Astrocyte (in vitro differentiated cells and primary cell): ENCODE data around the gene TMEM132C. TPM values are rescaled to one million over a fixed set of nuclear protein-coding genes. Genes with fewer than 3 reads are reported as not detected.

ENCODE experiments used
- DNase-seq: peaks from one replicate; pipeline ENCODE4 v3.0.0-alpha.2; 2010; ENCODE audit warnings: low read depth
- FAIRE-seq: peaks from 2 replicates; lab custom pipeline; 2011; peaks lifted over from hg19 to GRCh38; lab: Jason Lieb, UNC
- H2AFZ ChIP-seq: 2 replicates; pipeline ENCODE4 v1.6.0; 2012; ENCODE audit warnings: low read depth, low read length, inconsistent platforms
- H3K27ac ChIP-seq: 2 replicates; pipeline ENCODE4 v1.5.1; 2011; ENCODE audit warnings: low read depth, low read length, inconsistent platforms
- H3K27me3 ChIP-seq: 2 replicates; pipeline ENCODE4 v1.6.0; 2011; ENCODE audit warnings: low read length, inconsistent platforms; ENCODE audit not compliant: insufficient read depth
- H3K36me3 ChIP-seq: 2 replicates; pipeline ENCODE4 v1.5.1; 2011; ENCODE audit warnings: low read length, inconsistent platforms; ENCODE audit not compliant: insufficient read depth
- H3K4me1 ChIP-seq: 2 replicates; pipeline ENCODE4 v1.5.1; 2011; ENCODE audit warnings: low read length, inconsistent platforms; ENCODE audit not compliant: insufficient read depth
- H3K4me2 ChIP-seq: 2 replicates; pipeline ENCODE4 v1.6.0; 2012; ENCODE audit warnings: low read length, inconsistent platforms
- H3K4me3 ChIP-seq: 2 replicates; pipeline ENCODE4 v1.5.1; 2011; ENCODE audit warnings: low read depth, mild to moderate bottlenecking, low read length, inconsistent platforms; ENCODE audit not compliant: insufficient read depth
- H3K79me2 ChIP-seq: 2 replicates; pipeline ENCODE4 v1.6.0; 2012; ENCODE audit warnings: mild to moderate bottlenecking, low read length, inconsistent platforms; ENCODE audit not compliant: insufficient read depth
- H3K9ac ChIP-seq: 2 replicates; pipeline ENCODE4 v1.6.0; 2012; ENCODE audit warnings: mild to moderate bottlenecking, low read length, inconsistent platforms
- H3K9me3 ChIP-seq: 2 replicates; pipeline ENCODE4 v1.5.1; 2012; ENCODE audit warnings: low read depth, mild to moderate bottlenecking, low read length, inconsistent platforms; ENCODE audit not compliant: insufficient read depth
- H4K20me1 ChIP-seq: 2 replicates; pipeline ENCODE4 v1.6.0; 2012; ENCODE audit warnings: low read length, inconsistent platforms; ENCODE audit not compliant: insufficient read depth
- H3K27ac Mint-ChIP-seq: one replicate; pipeline ENCODE4 v1.8.0; 2021; ENCODE audit warnings: mild to moderate bottlenecking, mixed read lengths; ENCODE audit not compliant: unreplicated experiment
- H3K27me3 Mint-ChIP-seq: one replicate; pipeline ENCODE4 v1.8.0; 2021; ENCODE audit warnings: low read depth, mixed read lengths; ENCODE audit not compliant: unreplicated experiment
- H3K36me3 Mint-ChIP-seq: one replicate; pipeline ENCODE4 v1.8.0; 2021; ENCODE audit warnings: low read depth, mixed read lengths; ENCODE audit not compliant: unreplicated experiment
- H3K4me1 Mint-ChIP-seq: one replicate; pipeline ENCODE4 v1.8.0; 2021; ENCODE audit warnings: low read depth, mixed read lengths; ENCODE audit not compliant: unreplicated experiment
- H3K4me3 Mint-ChIP-seq: one replicate; pipeline ENCODE4 v1.8.0; 2021; ENCODE audit warnings: mild to moderate bottlenecking, moderate library complexity, mixed read lengths; ENCODE audit not compliant: unreplicated experiment
- H3K9me3 Mint-ChIP-seq: one replicate; pipeline ENCODE4 v1.8.0; 2021; ENCODE audit warnings: mild to moderate bottlenecking, mixed read lengths; ENCODE audit not compliant: unreplicated experiment
- CTCF ChIP-seq: IDR thresholded peaks from 2 replicates; pipeline ENCODE4 v1.5.1; 2011; ENCODE audit warnings: low read depth, mild to moderate bottlenecking, inconsistent platforms, low read length, moderate library complexity; ENCODE audit not compliant: insufficient read depth
- EZH2 ChIP-seq: IDR thresholded peaks from 2 replicates; pipeline ENCODE4 v1.6.1; 2012; ENCODE audit warnings: mild to moderate bottlenecking, low read length, inconsistent platforms; ENCODE audit not compliant: insufficient read depth
- total RNA-seq: library from RNA; stranded (reverse); gene quantifications from 2 replicates; pipeline ENCODE4 v1.2.1, GENCODE V29; 2021

Gene TMEM132C
- total RNA-seq, 1 donor from 2014 or later, result not detected

GRCh38 chr12:128617304-128617833 lies 350.4 kb downstream of the TMEM132C start:
- no peak overlapping the region for H3K4me3 Mint-ChIP-seq
- Histone ChIP-seq H3K4me1 (no peaks in the 10 kb centered on the region), H4K20me1 (no peaks in the 10 kb centered on the region), H3K79me2 (no peaks in the 10 kb centered on the region), H3K9ac (no peak overlapping the region), H3K4me3 (no peak overlapping the region), H3K36me3 (no peaks in the 10 kb centered on the region), H2AFZ (no peak overlapping the region), H3K9me3 (peaks cover 6% of the 10 kb centered on the region), H3K4me2 (no peak overlapping the region), H3K27ac (no peak overlapping the region), H3K27me3 (no peaks in the 10 kb centered on the region)
- no peaks in the 10 kb centered on the region for H3K4me1 Mint-ChIP-seq
- TF ChIP-seq EZH2 (no peak), CTCF (no peak)
- peaks cover 14% of the 10 kb centered on the region for H3K9me3 Mint-ChIP-seq
- no peak for FAIRE-seq
- no peaks in the 10 kb centered on the region for H3K27me3 Mint-ChIP-seq
- no peak for DNase-seq
- peaks cover 1% of the 10 kb centered on the region for H3K36me3 Mint-ChIP-seq
- H3K27ac Mint-ChIP-seq, result no peak overlapping the region

- Histone ChIP-seq H3K4me1 (no peaks in the 10 kb centered on the region), H3K9me3 (peaks cover 6% of the 10 kb centered on the region), H3K27ac (no peak overlapping the region), H2AFZ (no peak overlapping the region), H3K4me2 (no peak overlapping the region), H3K27me3 (no peaks in the 10 kb centered on the region), H3K9ac (no peak overlapping the region), H3K79me2 (no peaks in the 10 kb centered on the region), H4K20me1 (no peaks in the 10 kb centered on the region), H3K4me3 (no peak overlapping the region), H3K36me3 (no peaks in the 10 kb centered on the region)
- peaks cover 1% of the 10 kb centered on the region for H3K36me3 Mint-ChIP-seq
- no peaks in the 10 kb centered on the region for H3K27me3 Mint-ChIP-seq
- H3K4me3 Mint-ChIP-seq, result no peak overlapping the region
- TF ChIP-seq EZH2, result no peak
- TF ChIP-seq CTCF, result no peak
- DNase-seq (no peak), FAIRE-seq (no peak)
- H3K4me1 Mint-ChIP-seq, result no peaks in the 10 kb centered on the region
- H3K9me3 Mint-ChIP-seq, result peaks cover 12% of the 10 kb centered on the region
- H3K27ac Mint-ChIP-seq, result no peak overlapping the region
Observed at GRCh38 chr12:128619263-128619662, 352.3 kb downstream of the TMEM132C start.

- Histone ChIP-seq H3K9ac (no peak overlapping the region), H3K9me3 (peaks cover 9% of the 10 kb centered on the region), H3K36me3 (no peaks in the 10 kb centered on the region), H3K4me3 (no peak overlapping the region), H2AFZ (no peak overlapping the region), H3K4me2 (no peak overlapping the region), H3K79me2 (no peaks in the 10 kb centered on the region), H3K27ac (no peak overlapping the region), H3K4me1 (no peaks in the 10 kb centered on the region), H4K20me1 (no peaks in the 10 kb centered on the region), H3K27me3 (no peaks in the 10 kb centered on the region)
- H3K27ac Mint-ChIP-seq, result no peak overlapping the region
- no peaks in the 10 kb centered on the region for H3K27me3 Mint-ChIP-seq
- H3K4me3 Mint-ChIP-seq, result no peak overlapping the region
- DNase-seq, result no peak
- no peak for FAIRE-seq
- TF ChIP-seq CTCF, result no peak
- TF ChIP-seq EZH2, result no peak
- H3K4me1 Mint-ChIP-seq, result no peaks in the 10 kb centered on the region
- peaks cover 19% of the 10 kb centered on the region for H3K9me3 Mint-ChIP-seq
- no peaks in the 10 kb centered on the region for H3K36me3 Mint-ChIP-seq
Observed at GRCh38 chr12:128621304-128621703, 354.3 kb downstream of the TMEM132C start.
